Skeletal muscle satellite cell (primary cell): ENCODE results near the gene PYGB.
A peak's percentile ranks its signal among the peaks of the same experiment; 100 is the strongest.
"Not testable (repeated sequence)": the region's sequence is repeated elsewhere in the genome, so short reads cannot be mapped to it uniquely, and the experiment has no call there.

ENCODE experiments used
- H3K27me3 ChIP-seq: 2 replicates; pipeline ENCODE4 v1.7.0; 2013; ENCODE audit warnings: low read length; ENCODE audit not compliant: control insufficient read depth, insufficient read depth
- H3K36me3 ChIP-seq: 2 replicates; pipeline ENCODE4 v1.7.0; 2013; ENCODE audit warnings: mild to moderate bottlenecking, control low read depth, low read length; ENCODE audit not compliant: insufficient read depth
- H3K4me1 ChIP-seq: 2 replicates; pipeline ENCODE4 v1.7.0; 2013; ENCODE audit warnings: low read length; ENCODE audit not compliant: control insufficient read depth, insufficient read depth
- H3K4me2 ChIP-seq: 2 replicates; pipeline ENCODE4 v1.7.0; 2013; ENCODE audit warnings: mild to moderate bottlenecking, low read length
- H3K4me3 ChIP-seq: 2 replicates; pipeline ENCODE4 v1.7.0; 2013; ENCODE audit warnings: low read length
- H3K9ac ChIP-seq: 2 replicates; pipeline ENCODE4 v1.7.0; 2013; ENCODE audit warnings: mild to moderate bottlenecking, low read depth, low read length, moderate library complexity
- H3K9me3 ChIP-seq: replicated peaks from 2 replicates; pipeline ENCODE4 v1.7.0; 2013; ENCODE audit warnings: mild to moderate bottlenecking, control low read depth, low read length

PYGB gene

DNA sequence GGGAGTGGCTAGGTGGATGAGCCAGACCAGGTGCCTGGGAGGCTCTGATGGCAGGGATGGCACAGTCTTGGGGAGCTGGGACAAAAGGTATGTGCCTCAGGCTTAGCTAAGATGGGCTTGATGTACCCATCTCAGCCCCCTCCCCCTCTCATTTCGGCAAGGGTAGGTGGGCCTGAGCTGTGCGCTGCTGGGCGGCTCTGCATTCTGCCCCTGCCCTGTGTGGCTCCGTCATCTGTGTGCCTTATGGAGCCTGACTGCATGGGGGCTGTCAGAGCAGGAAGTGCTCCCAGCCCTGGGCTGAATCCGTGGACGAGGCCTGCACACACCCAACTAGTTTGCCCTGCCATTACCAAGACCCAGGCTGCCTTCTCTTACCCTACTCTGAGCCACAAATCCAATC, 54.7 kb downstream of the PYGB start:
- no peak overlapping the region for H3K4me3 ChIP-seq
- H3K27me3 ChIP-seq, result no peaks in the 10 kb centered on the region
- no peak overlapping the region for H3K4me2 ChIP-seq
- H3K9me3 ChIP-seq, result no peaks in the 10 kb centered on the region
- peaks cover 19% of the 10 kb centered on the region for H3K4me1 ChIP-seq
- H3K9ac ChIP-seq, result no peak overlapping the region
- H3K36me3 ChIP-seq, result peaks cover 22% of the 10 kb centered on the region

DNA sequence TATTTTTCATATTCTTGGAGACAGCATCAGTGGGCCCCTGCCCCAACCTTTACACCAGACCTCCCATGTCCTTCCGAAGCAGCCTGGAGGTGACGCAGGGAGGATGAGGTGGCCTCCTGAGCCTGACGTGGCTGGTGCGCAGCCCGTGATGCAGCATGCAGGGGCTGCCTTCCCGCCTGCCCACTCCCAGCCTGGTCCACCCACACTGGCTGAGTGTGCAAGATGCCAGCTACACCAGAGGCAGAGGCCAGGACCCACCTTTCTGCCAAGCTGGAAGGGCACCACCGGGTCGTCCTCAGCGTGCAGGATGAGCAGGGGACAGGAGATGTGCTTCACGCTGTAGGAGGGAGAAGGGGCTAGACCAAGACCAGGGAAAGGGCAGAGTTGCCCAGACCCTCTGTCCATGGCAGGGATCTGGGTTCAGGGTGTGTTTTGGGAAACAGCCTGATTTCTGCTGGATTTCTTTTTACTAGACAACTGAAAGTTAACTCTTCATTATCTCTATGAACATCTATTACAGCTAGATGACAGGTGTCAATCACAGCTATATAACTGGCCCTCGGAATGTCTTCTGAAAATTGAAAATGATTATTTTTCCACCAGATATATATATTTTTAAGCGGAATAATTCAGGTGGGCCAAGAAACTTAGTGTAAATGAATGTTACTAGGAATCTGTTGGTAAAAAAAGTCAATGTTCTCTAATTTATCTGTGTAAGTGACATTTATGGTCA, 55.6 kb downstream of the PYGB start:
- no peak overlapping the region for H3K4me2 ChIP-seq
- H3K4me3 ChIP-seq, result no peak overlapping the region
- peaks cover 21% of the 10 kb centered on the region for H3K4me1 ChIP-seq
- H3K9ac ChIP-seq, result no peak overlapping the region
- peaks cover 17% of the 10 kb centered on the region for H3K36me3 ChIP-seq
- H3K27me3 ChIP-seq, result no peaks in the 10 kb centered on the region
- no peaks in the 10 kb centered on the region for H3K9me3 ChIP-seq

DNA sequence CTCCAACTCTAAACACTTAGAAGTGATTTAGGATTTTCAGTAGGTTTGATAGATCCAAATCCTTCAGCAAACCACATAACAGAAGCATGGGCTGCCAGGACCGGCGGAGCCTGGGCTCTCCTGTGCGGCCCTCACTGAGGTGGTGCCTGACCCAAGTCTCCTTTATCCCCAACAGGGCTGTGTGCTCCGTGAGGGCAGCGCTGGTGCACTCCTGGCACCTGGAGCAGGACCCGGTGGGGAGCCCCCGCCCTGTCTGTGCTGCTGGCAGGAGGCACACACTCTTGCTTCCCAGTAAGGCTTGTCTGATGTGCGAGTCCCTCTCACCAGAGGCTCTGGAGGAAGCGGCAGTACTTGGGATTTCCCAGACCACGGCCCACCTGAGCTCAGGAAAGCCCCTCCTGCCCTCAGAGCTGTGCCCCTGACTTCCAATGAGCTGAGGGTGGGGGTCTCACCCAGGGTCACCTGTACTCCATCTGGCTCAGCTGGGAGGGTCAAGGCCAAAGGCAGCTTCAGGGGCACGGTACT, 56.2 kb downstream of the PYGB start:
- peaks cover 22% of the 10 kb centered on the region for H3K4me1 ChIP-seq
- H3K9me3 ChIP-seq, result no peaks in the 10 kb centered on the region
- no peak overlapping the region for H3K4me2 ChIP-seq
- H3K9ac ChIP-seq, result no peak overlapping the region
- peaks cover 12% of the 10 kb centered on the region for H3K36me3 ChIP-seq
- H3K27me3 ChIP-seq, result no peaks in the 10 kb centered on the region
- H3K4me3 ChIP-seq, result no peak overlapping the region

DNA sequence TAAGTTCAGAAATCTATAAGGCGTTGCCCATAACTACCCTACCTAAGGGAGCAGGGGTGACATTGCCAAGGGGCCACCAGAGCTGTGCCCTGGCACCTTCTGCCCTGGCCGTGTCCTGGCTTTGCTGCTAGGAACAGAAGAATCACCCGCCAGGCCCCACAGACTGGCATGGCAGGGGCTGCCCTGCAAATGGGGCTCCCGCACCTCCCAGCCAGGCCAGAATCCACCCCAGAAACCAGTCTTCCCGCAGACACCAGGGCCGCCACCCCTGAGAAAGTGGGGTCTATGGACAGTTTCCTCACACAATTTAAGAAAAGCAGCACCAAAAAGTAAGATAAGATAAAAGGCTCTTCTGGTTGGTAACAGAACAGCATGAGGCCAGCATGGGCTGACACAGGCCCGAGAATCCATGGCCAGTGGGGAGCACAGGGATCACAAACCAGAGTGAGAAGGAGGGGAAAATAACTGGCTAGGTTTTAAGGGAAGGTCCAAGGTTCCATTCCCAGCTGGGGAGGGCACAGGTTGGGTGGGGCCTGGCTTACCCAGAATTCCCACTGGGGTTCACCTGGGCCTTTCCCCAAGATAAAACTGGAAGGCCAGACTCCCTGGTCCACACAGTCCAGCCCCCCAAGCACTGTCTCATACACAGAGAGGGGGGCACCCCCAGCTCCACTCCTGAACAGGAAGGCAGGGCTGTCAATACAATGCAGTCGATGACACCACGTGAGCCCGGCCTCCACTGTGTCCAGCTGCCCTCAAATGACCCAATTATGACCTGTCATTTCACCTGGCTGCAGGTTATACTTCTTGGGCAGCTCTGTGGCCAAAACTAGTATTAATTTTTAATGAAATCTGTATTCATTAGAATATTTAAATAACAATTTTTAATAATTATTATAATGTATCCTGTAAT, 59.4 kb downstream of the PYGB start:
- no peaks in the 10 kb centered on the region for H3K27me3 ChIP-seq
- H3K4me2 ChIP-seq, result no peak overlapping the region
- H3K36me3 ChIP-seq, result peaks cover 5% of the 10 kb centered on the region
- H3K4me3 ChIP-seq, result no peak overlapping the region
- peaks cover 34% of the 10 kb centered on the region for H3K4me1 ChIP-seq
- no peaks in the 10 kb centered on the region for H3K9me3 ChIP-seq
- H3K9ac ChIP-seq, result no peak overlapping the region

DNA sequence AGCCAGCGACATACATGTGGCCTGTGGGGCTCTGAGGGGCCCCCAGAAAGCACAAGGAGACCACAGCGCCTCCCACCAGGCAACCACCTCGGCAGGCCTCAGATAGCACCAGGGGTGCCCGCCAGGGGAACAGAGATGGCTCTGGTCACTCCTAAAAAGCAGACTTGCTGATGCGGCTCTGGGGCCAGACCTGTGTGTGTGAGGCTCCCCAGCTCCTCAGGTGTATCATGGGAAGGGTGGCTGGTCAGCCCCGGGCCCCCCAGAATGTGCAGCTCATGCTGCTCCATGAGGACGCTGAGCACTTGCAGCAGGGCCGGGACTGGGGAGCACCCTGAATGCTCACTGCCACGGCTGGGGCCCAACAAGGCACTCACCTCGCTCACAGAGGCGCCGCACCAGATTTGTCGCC, 60.2 kb downstream of the PYGB start:
- Histone ChIP-seq H3K4me1 (peaks cover 34% of the 10 kb centered on the region), H3K36me3 (peaks cover 5% of the 10 kb centered on the region), H3K9me3 (no peaks in the 10 kb centered on the region), H3K9ac (no peak overlapping the region), H3K4me3 (no peak overlapping the region), H3K27me3 (no peaks in the 10 kb centered on the region), H3K4me2 (no peak overlapping the region)

DNA sequence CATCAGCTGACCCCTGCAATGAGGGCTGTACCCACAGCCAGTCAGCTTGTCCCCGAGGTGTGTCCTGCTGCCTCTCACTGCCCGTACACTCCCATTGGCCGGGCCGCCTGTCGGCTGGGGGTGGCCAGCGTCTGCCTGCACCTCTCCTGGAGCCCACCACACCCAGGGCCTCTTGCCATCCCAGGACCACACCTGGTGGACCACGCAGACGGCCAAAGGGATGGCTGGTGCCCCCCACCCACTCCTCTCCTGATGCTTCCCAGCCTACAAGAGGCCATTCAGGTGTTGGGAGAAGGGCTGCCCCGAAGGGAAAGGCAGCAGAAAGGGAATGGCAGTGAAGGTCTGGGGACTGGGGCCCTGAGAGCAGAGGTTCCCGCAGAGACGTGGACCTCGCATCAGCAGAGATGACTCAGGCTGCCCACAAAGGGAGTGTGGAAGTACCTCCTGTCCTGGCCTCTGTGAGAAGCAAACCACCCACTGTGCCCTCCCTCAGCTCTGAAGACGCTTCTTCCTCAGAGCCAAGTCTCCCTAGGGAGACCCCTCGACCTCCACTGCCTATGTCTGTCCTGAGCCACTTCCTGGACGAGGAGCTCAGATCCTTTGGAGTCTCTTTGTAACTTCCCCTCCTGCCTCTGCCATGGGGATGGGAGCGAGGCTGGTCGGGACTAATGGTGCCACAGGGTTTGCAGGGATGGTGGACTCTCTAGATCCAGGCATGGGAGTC, 60.9 kb downstream of the PYGB start:
- Histone ChIP-seq H3K9ac (peak overlapping the region; percentile 67), H3K4me1 (peaks cover 34% of the 10 kb centered on the region)

DNA sequence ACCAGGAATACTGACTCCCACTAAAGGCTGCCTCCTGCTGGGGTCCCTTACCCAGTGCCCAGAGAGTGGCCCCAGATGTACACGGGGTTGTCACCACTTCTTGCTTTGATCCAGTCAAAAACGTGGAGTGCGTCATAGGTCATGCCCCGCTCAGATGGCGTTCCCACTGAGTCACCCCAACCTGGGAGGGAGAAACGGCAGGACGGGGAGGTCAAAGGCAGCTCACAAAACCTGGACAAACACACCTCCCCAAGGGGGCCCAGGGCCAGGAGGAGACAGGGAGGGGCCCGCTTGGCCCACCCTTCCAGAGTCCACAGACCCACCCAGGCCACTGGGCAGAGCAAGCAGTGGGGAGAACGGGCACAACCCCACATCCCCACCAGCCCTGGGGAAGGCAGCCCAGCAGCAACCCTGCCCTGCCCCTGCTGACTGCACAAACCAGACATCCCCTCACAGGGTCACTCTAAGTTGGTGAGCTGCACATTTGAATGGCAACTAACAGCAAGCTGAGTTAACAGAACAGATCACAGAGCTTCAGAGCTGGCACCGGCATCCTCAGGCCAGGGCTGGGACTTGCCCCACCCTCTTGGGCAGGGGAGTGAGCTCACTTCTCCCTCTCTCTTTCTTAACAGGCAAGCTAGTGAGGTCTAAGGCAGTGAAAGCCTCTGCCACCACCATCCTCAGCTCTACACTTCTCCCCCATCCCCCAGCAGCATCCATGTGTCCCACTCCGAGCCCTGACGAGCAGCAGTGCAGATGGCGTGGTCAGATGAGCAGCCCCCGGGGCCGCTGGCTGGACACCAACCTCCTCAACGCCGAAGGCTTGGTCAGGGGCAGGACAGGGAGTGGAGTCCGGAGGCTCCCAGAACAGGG, 61.7 kb downstream of the PYGB start:
- H3K4me3 ChIP-seq, result peak overlapping the region; percentile 56

More for the DNA sequence above, 60.9 kb downstream of the PYGB start:
- Histone ChIP-seq H3K4me2 (peak overlapping the region; percentile 72), H3K27me3 (no peaks in the 10 kb centered on the region), H3K36me3 (no peaks in the 10 kb centered on the region), H3K4me3 (peak overlapping the region; percentile 13), H3K9me3 (no peaks in the 10 kb centered on the region)

DNA sequence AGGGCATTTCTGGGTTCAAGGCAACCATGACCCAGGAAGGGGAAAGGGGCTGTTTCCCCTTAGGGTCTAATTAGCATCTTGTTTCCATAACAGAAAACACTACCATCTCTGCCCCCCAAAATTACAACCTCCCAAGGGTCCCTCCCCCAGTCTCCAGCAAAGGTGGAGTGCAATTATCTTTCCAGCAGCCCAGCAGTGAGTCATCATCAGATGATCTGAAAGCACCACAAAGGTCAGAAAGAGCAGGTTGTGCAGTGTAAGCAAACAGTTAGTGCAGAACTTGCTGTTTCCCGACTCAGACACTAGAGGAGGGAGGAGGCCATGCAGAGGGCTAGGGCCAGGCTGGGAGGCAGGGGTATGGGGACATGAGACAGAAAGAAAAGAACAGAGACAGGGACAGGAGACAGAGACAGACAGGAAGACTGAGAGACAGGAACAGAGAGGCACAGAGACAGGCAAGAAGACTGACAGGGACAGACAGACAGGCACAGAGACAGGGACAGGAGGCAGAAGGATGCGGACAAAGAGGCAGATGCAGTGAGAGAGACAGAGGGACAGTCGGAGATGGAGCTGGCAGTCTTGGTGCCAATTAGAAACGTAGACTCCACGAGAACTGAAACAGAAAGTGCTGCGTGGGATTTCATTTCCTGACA, 62.5 kb downstream of the PYGB start:
- Histone ChIP-seq H3K36me3 (no peaks in the 10 kb centered on the region), H3K4me3 (peak overlapping the region; percentile 56), H3K4me1 (peaks cover 38% of the 10 kb centered on the region), H3K27me3 (no peaks in the 10 kb centered on the region), H3K9ac (peak overlapping the region; percentile 67), H3K9me3 (no peaks in the 10 kb centered on the region), H3K4me2 (peak overlapping the region; percentile 72)

More for the DNA sequence above, 61.7 kb downstream of the PYGB start:
- no peaks in the 10 kb centered on the region for H3K27me3 ChIP-seq
- H3K9me3 ChIP-seq, result no peaks in the 10 kb centered on the region
- H3K9ac ChIP-seq, result peak overlapping the region; percentile 67
- peak overlapping the region; percentile 72 for H3K4me2 ChIP-seq
- peaks cover 34% of the 10 kb centered on the region for H3K4me1 ChIP-seq
- no peaks in the 10 kb centered on the region for H3K36me3 ChIP-seq

DNA sequence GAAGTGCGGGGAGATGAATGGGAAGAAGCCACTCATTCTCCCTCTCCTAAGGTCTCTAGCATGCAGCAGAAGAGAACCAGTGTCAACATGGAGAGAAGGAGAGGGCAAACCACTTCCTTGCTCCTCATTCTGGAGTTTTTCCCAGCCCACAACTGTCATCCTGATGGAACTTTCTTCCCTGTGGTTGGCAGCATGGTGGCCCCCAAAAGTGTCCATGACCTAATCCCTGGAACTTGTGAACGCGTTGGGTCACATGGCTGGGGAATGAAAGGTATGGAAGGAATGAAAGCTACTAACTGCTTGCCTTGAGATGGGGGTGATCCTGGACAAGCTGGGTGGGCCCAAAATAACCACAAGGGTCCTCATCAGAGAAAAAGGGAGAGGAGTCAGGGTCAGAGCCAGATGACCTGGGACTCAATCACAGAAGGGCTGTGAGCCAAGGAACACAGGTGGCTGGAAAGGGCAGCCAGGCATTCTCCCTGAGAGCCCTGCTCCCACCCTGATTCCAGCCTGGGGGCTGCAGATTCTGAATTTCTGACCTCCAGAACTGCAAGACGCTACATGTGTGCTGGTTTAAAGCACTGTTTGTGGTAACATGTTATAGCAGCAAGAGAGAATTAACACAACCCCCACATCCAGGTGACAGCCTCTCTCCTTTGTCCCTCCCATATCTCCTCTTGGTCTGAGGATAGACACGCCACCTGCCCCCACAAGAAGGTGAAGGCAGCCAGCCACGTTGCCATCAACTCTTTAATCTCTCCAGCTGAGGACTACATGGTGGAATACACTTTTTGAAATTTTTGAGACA, 63.2 kb downstream of the PYGB start:
- Histone ChIP-seq H3K9ac (peak overlapping the region; percentile 67), H3K27me3 (no peaks in the 10 kb centered on the region), H3K4me2 (peak overlapping the region; percentile 72), H3K9me3 (no peaks in the 10 kb centered on the region), H3K4me3 (peak overlapping the region; percentile 55), H3K36me3 (no peaks in the 10 kb centered on the region), H3K4me1 (peaks cover 44% of the 10 kb centered on the region)

DNA sequence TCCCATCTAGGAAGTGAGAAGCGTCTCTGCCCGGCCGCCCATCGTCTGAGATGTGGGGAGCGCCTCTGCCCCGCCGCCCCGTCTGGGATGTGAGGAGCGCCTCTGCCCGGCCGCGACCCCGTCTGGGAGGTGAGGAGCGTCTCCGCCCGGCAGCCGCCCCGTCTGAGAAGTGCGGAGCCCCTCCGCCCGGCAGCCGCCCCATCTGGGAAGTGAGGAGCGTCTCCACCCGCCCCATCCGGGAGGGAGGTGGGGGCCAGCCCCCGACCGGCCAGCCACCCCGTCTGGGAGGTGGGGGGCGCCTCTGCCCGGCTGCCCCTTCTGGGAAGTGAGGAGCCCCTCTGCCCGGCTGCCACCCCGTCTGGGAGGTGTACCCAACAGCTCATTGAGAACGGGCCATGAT, 64.8 kb downstream of the PYGB start:
- peaks cover 44% of the 10 kb centered on the region for H3K4me1 ChIP-seq
- H3K27me3 ChIP-seq, H3K9ac ChIP-seq, H3K36me3 ChIP-seq, H3K9me3 ChIP-seq, H3K4me3 ChIP-seq, H3K4me2 ChIP-seq: not testable (repeated sequence)
